Neural cell (in vitro differentiated cells): ENCODE measurements around the gene ROBO1.

ENCODE experiments used
- EP300 ChIP-seq: fragments of 450-650 bp; conservative IDR thresholded peaks from 2 replicates; pipeline ENCODE4 v1.6.1; 2014; ENCODE audit warnings: antibody characterized with exemption, mild to moderate bottlenecking, moderate library complexity; ENCODE audit not compliant: poor library complexity, severe bottlenecking
- EZH2 ChIP-seq: fragments of 200-600, 300-800 bp; shearing (Covaris generic), sonication (generic); IDR thresholded peaks from 2 replicates; pipeline ENCODE4 v1.6.1; 2014; ENCODE audit warnings: antibody characterized with exemption, low read length, borderline replicate concordance, mild to moderate bottlenecking; ENCODE audit not compliant: insufficient read depth, poor library complexity, severe bottlenecking
- MXI1 ChIP-seq: fragments of 450-650 bp; conservative IDR thresholded peaks from 2 replicates; pipeline ENCODE4 v1.6.1; 2014; ENCODE audit warnings: antibody characterized with exemption, mild to moderate bottlenecking; ENCODE audit not compliant: poor library complexity, severe bottlenecking
- POLR2AphosphoS5 ChIP-seq: IDR thresholded peaks from 2 replicates; pipeline ENCODE4 v1.6.1; 2012
- RAD21 ChIP-seq: fragments of 450-650 bp; conservative IDR thresholded peaks from 2 replicates; pipeline ENCODE4 v1.6.1; 2014; ENCODE audit warnings: antibody characterized with exemption, mild to moderate bottlenecking, moderate library complexity
- REST ChIP-seq: IDR thresholded peaks from 2 replicates; pipeline ENCODE4 v1.6.1; 2012; ENCODE audit warnings: borderline replicate concordance
- SMC3 ChIP-seq: fragments of 450-650 bp; conservative IDR thresholded peaks from 2 replicates; pipeline ENCODE4 v1.6.1; 2014; ENCODE audit warnings: antibody characterized with exemption, mild to moderate bottlenecking, moderate library complexity; ENCODE audit not compliant: poor library complexity
- TAF1 ChIP-seq: IDR thresholded peaks from 2 replicates; pipeline ENCODE4 v1.6.1; 2012; ENCODE audit warnings: low read depth
- TF ChIP-seq, protein P1 (sequence below): fragments of 450-650 bp; IDR thresholded peaks from 2 replicates; pipeline ENCODE4 v1.5.1; 2014; ENCODE audit warnings: antibody characterized with exemption, mild to moderate bottlenecking, moderate library complexity; ENCODE audit not compliant: poor library complexity, severe bottlenecking

DNA sequence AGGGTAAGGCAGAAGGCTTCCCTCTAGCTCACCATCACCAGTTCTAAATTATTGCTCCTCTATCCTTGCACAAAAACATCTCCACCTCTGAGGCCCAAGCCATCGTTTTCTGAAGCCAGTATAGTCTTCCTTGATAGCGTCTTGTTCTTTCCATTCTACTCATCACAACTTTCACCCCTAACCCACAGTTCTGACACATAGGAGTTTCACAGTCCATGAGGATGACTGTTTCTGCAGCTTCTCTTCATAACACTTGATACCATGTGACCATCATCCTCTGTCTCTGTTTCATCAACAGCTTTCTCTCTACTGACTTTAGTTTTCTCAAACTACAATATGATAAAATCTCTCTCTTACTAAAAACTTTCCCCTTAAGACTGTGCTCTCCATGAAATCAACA is 1166.5 kb downstream of the ROBO1 start:
- TF ChIP-seq, protein P1, sequence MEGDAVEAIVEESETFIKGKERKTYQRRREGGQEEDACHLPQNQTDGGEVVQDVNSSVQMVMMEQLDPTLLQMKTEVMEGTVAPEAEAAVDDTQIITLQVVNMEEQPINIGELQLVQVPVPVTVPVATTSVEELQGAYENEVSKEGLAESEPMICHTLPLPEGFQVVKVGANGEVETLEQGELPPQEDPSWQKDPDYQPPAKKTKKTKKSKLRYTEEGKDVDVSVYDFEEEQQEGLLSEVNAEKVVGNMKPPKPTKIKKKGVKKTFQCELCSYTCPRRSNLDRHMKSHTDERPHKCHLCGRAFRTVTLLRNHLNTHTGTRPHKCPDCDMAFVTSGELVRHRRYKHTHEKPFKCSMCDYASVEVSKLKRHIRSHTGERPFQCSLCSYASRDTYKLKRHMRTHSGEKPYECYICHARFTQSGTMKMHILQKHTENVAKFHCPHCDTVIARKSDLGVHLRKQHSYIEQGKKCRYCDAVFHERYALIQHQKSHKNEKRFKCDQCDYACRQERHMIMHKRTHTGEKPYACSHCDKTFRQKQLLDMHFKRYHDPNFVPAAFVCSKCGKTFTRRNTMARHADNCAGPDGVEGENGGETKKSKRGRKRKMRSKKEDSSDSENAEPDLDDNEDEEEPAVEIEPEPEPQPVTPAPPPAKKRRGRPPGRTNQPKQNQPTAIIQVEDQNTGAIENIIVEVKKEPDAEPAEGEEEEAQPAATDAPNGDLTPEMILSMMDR, result no peak
- no peak for TF ChIP-seq EP300
- no peak for TF ChIP-seq REST
- TF ChIP-seq TAF1, result no peak
- no peak for TF ChIP-seq EZH2
- no peak for TF ChIP-seq RAD21
- no peak for TF ChIP-seq MXI1
- TF ChIP-seq POLR2AphosphoS5, result no peak
- no peak for TF ChIP-seq SMC3
